A549 (cell line): ENCODE results near the gene C10orf67. TPM values are rescaled to one million over a fixed set of nuclear protein-coding genes. Genes with fewer than 3 reads are reported as not detected.

Experiments
- ATAC-seq, 2 experiments: fragments of 200-7000 bp in 1 of 2; fragments of >200 bp in 1 of 2; cut with Nextera tagmentation in 1 of 2; cut with Tn5 transposase in 1 of 2; 3 replicates each; pipeline versions ENCODE4 v1.8.0 to v1.9.1; 2018 to 2020; ENCODE audit warnings: mild to moderate bottlenecking in 1 of 2, moderate library complexity in 1 of 2
- CTCF ChIA-PET: fragments of 300-600 bp; sonication (Branson Sonifier 250); formaldehyde crosslinking; extraction: SDS; loops from one replicate; lab custom pipeline; 2021; ENCODE audit warnings: antibody characterized with exemption, inconsistent platforms; lab: Yijun Ruan, JAX
- POLR2A ChIA-PET: fragments of 350-600 bp; formaldehyde crosslinking; extraction: SDS; loops from one replicate; lab custom pipeline; 2021; ENCODE audit warnings: antibody characterized with exemption, inconsistent platforms; lab: Yijun Ruan, JAX
- DNase-seq, 2 experiments: peaks; one replicate each; pipeline versions ENCODE4 v3.0.0 to v3.0.0-alpha.2; 2011 to 2016; ENCODE audit warnings: low read depth in 1 of 2, low spot score in 1 of 2
- FAIRE-seq: peaks from 2 replicates; lab custom pipeline; 2011; peaks lifted over from hg19 to GRCh38; lab: Jason Lieb, UNC
- H3K27ac ChIP-seq, 2 experiments: fragments of >200 bp; sonication (Bioruptor Twin); formaldehyde crosslinking; 3 replicates each; pipeline ENCODE4 v1.5.1; 2016 to 2017
- H3K4me1 ChIP-seq: fragments of >200 bp; sonication (Bioruptor Twin); formaldehyde crosslinking; 3 replicates; pipeline ENCODE4 v1.6.1; 2016
- H3K4me2 ChIP-seq: fragments of >200 bp; sonication (Bioruptor Twin); formaldehyde crosslinking; 3 replicates; pipeline ENCODE4 v1.6.1; 2016
- H3K4me3 ChIP-seq: fragments of >200 bp; sonication (Bioruptor Twin); formaldehyde crosslinking; 3 replicates; pipeline ENCODE4 v1.5.1; 2016
- H3K9me3 ChIP-seq: fragments of >200 bp; sonication (Bioruptor Twin); formaldehyde crosslinking; 3 replicates; pipeline ENCODE4 v1.6.1; 2016
- ATOH8 ChIP-seq: fragments of 250-450 bp; sonication (Bioruptor Pico); IDR thresholded peaks from 2 replicates; pipeline ENCODE4 v1.5.0; 2020; ENCODE audit warnings: low read depth, mild to moderate bottlenecking, moderate library complexity
- CBX8 ChIP-seq: fragments of 200-600 bp; sonication (generic); IDR thresholded peaks from 2 replicates; pipeline ENCODE4 v1.6.1; 2016
- CEBPB ChIP-seq, 2 experiments: fragments of >200 bp in 1 of 2; sonication (Bioruptor Twin) in 1 of 2; formaldehyde crosslinking in 1 of 2; IDR thresholded peaks; 2 replicates each; pipeline ENCODE4 v1.6.1; 2012 to 2016
- CHD2 ChIP-seq: fragments of 150-350 bp; IDR thresholded peaks from 2 replicates; pipeline ENCODE4 v1.6.1; 2014; ENCODE audit warnings: low read length; ENCODE audit not compliant: partially characterized antibody
- CHD4 ChIP-seq: fragments of 200-600 bp; sonication (generic); IDR thresholded peaks from 2 replicates; pipeline ENCODE4 v1.6.1; 2016; ENCODE audit warnings: antibody characterized with exemption, mild to moderate bottlenecking, borderline replicate concordance
- E2F6 ChIP-seq: IDR thresholded peaks from 2 replicates; pipeline ENCODE4 v1.6.1; 2012; ENCODE audit warnings: low read depth, borderline replicate concordance
- EP300 ChIP-seq, 2 experiments: fragments of >200 bp; sonication (Bioruptor Twin); formaldehyde crosslinking; IDR thresholded peaks; 2 replicates in 1 of 2; 3 replicates in 1 of 2; pipeline ENCODE4 v1.6.1; 2016 to 2017
- FOSB ChIP-seq: fragments of 250-450 bp; sonication (Bioruptor Pico); IDR thresholded peaks from 2 replicates; pipeline ENCODE4 v1.5.0; 2020; ENCODE audit warnings: mild to moderate bottlenecking, moderate library complexity
- HOXA7 ChIP-seq: fragments of 250-450 bp; sonication (Bioruptor Pico); IDR thresholded peaks from 2 replicates; pipeline ENCODE4 v1.5.0; 2020; ENCODE audit warnings: mild to moderate bottlenecking, moderate library complexity
- HOXB5 ChIP-seq: fragments of 250-450 bp; sonication (Bioruptor Pico); IDR thresholded peaks from 2 replicates; pipeline ENCODE4 v1.5.0; 2020; ENCODE audit warnings: mild to moderate bottlenecking, moderate library complexity
- JUNB ChIP-seq: fragments of >200 bp; sonication (Bioruptor Twin); formaldehyde crosslinking; IDR thresholded peaks from 2 replicates; pipeline ENCODE4 v1.6.1; 2016
- KDM5A ChIP-seq: fragments of 200-600 bp; sonication (generic); IDR thresholded peaks from 2 replicates; pipeline ENCODE4 v1.6.1; 2016; ENCODE audit warnings: antibody characterized with exemption, mild to moderate bottlenecking
- PHF8 ChIP-seq: fragments of 200-600 bp; sonication (generic); IDR thresholded peaks from 2 replicates; pipeline ENCODE4 v1.6.1; 2016; ENCODE audit warnings: low read depth, mild to moderate bottlenecking, antibody characterized with exemption, moderate library complexity, borderline replicate concordance
- POLR2AphosphoS2 ChIP-seq: conservative IDR thresholded peaks from 2 replicates; pipeline ENCODE4 v1.6.1; 2012; ENCODE audit warnings: low read length, improper control_type of control experiment, inconsistent platforms
- RARB ChIP-seq: fragments of 250-450 bp; sonication (Bioruptor Pico); IDR thresholded peaks from 2 replicates; pipeline ENCODE4 v1.8.0; 2021; ENCODE audit warnings: mild to moderate bottlenecking, moderate library complexity
- RCOR1 ChIP-seq: fragments of 150-350 bp; IDR thresholded peaks from 2 replicates; pipeline ENCODE4 v1.6.1; 2014; ENCODE audit warnings: antibody characterized with exemption, low read length, low read depth
- SMC3 ChIP-seq: fragments of >200 bp; sonication (Bioruptor Twin); formaldehyde crosslinking; IDR thresholded peaks from 3 replicates; pipeline ENCODE4 v1.6.1; 2018; ENCODE audit warnings: inconsistent platforms
- USF2 ChIP-seq: fragments of 450-650 bp; IDR thresholded peaks from 2 replicates; pipeline ENCODE4 v1.6.1; 2014; ENCODE audit warnings: antibody characterized with exemption
- ZC3H11A ChIP-seq: fragments of 450-650 bp; IDR thresholded peaks from 2 replicates; pipeline ENCODE4 v1.6.1; 2014; ENCODE audit warnings: antibody characterized with exemption, mild to moderate bottlenecking
- ZFP36 ChIP-seq: fragments of 450-650 bp; IDR thresholded peaks from 2 replicates; pipeline ENCODE4 v1.6.1; 2014; ENCODE audit warnings: borderline replicate concordance; ENCODE audit not compliant: partially characterized antibody
- ZSCAN20 ChIP-seq: fragments of 250-450 bp; sonication (Bioruptor Pico); IDR thresholded peaks from 2 replicates; pipeline ENCODE4 v1.8.0; 2022; ENCODE audit warnings: mild to moderate bottlenecking, moderate library complexity
- WGBS: methylation state at CpG from one replicate; pipeline ENCODE4 v1.1.6; 2017; ENCODE audit errors: missing lambda C conversion rate; 5-methylcytosine and 5-hydroxymethylcytosine counted together
- polyA plus RNA-seq, 4 experiments: library from polyadenylated mRNA; depleted of rRNA in 3 of 4; stranded (reverse); fragments of >200 nt; fragmentation: RNase III in 1 of 4; extraction: RNeasy Plus Mini Kit Qiagen cat#74134 plus additional on column Dnase treatment in 1 of 4; gene quantifications; 2 replicates in 3 of 4; 3 replicates in 1 of 4; pipeline ENCODE4 v1.2.3, GENCODE V29; 2011 to 2017
- TF ChIP-seq, protein P1 (sequence below): IDR thresholded peaks from 2 replicates; pipeline ENCODE4 v1.6.1; 2012
- TF ChIP-seq, protein P2 (sequence below): fragments of 150-350 bp; IDR thresholded peaks from 2 replicates; pipeline ENCODE4 v1.6.1; 2014; ENCODE audit warnings: low read depth, mild to moderate bottlenecking, low read length

The C10orf67 gene
- polyA plus RNA-seq, 2 of the 4 experiments (the other 2 are of a cell fraction): 0.06 to 0.09 TPM

GRCh38 chr10:23283680-23284079, 60.9 kb downstream of the C10orf67 start:
- Histone ChIP-seq H3K27ac (no peak overlapping the region), H3K4me1 (no peaks in the 10 kb centered on the region), H3K4me2 (no peak overlapping the region), H3K9me3 (no peaks in the 10 kb centered on the region), H3K4me3 (no peak overlapping the region)
- 25% methylated on average over 7 of the region's 7 CpGs for WGBS
- ChIA-PET POLR2A (no interaction called here), CTCF (interaction anchor here (2.9 kb wide), 1 partner anchor 11 kb away, joined by 12 read pairs; no protein-coding TSS in a partner anchor)
- DNase-seq: no peak
- ATAC-seq: no peak
- TF ChIP-seq JUNB (no peak), PHF8 (no peak), E2F6 (no peak), FOSB (CRISPR knock-in tag) (no peak), EP300 (IDR thresholded peaks at IDR 0.05) (no peak), ZC3H11A (no peak), ATOH8 (CRISPR knock-in tag) (no peak), CEBPB (IDR thresholded peaks at IDR 0.05) (no peak), USF2 (no peak), ZFP36 (no peak)
- TF ChIP-seq, protein P1, sequence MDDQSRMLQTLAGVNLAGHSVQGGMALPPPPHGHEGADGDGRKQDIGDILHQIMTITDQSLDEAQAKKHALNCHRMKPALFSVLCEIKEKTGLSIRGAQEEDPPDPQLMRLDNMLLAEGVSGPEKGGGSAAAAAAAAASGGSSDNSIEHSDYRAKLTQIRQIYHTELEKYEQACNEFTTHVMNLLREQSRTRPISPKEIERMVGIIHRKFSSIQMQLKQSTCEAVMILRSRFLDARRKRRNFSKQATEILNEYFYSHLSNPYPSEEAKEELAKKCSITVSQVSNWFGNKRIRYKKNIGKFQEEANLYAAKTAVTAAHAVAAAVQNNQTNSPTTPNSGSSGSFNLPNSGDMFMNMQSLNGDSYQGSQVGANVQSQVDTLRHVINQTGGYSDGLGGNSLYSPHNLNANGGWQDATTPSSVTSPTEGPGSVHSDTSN: no peak
- FAIRE-seq: no peak

- Histone ChIP-seq H3K4me2 (no peak overlapping the region), H3K9me3 (no peaks in the 10 kb centered on the region), H3K4me3 (no peak overlapping the region), H3K27ac (no peak overlapping the region), H3K4me1 (no peaks in the 10 kb centered on the region)
- 61% methylated on average over 6 of the region's 6 CpGs for WGBS
- ChIA-PET POLR2A (no interaction called here), CTCF (no interaction called here)
- no peak for FAIRE-seq
- ATAC-seq: no peak
- no peak for DNase-seq
- no peak for TF ChIP-seq HOXB5 (CRISPR knock-in tag)
Measured at GRCh38 chr10:23281044-23281433, 63.6 kb downstream of the C10orf67 start.

DNA sequence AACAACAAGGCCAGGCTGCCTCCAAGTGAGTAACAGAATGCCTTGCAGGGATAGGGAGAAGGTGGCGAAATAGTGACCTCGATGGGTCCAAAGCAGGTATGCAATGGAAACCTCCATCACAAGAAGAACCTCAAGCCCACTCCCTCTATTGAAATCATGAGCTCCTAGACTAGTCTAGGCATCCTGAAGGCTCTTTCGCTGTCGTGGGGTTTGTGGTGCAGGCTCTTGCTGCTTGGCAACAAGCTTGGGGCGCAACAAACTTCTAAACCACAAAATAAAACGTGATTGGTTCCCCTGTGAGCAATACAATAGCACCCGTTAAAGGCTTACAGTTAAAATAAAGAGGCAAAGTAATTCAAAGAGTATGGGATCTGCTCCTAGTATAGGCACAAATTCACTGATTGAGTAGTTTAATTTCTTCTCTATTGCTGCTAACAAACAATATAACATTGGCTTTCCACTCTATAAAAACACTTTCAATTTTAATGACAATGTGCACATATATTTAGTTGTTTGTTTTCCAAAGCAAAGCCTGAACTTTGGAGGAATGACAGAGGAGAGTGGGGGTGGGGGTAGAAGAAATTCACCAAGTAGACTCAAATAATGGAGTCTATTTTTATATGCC, 64.1 kb downstream of the C10orf67 start:
- POLR2A ChIA-PET: no interaction called here
- no peaks in the 10 kb centered on the region for H3K9me3 ChIP-seq
- H3K4me1 ChIP-seq: no peaks in the 10 kb centered on the region
- ATAC-seq (no peak), FAIRE-seq (no peak), DNase-seq (no peak)
- H3K27ac ChIP-seq: no peak overlapping the region
- TF ChIP-seq, protein P1: no peak
- TF ChIP-seq HOXA7 (CRISPR knock-in tag): no peak
- H3K4me2 ChIP-seq: no peak overlapping the region
- no peak overlapping the region for H3K4me3 ChIP-seq
- 21% methylated on average over 7 of the region's 7 CpGs for WGBS
- CTCF ChIA-PET: no interaction called here

GRCh38 chr10:23275355-23275754, 69.2 kb downstream of the C10orf67 start:
- 0% methylated on average over 2 of the region's 2 CpGs for WGBS
- FAIRE-seq (no peak), ATAC-seq (no peak), DNase-seq (no peak)
- peaks cover 4% of the 10 kb centered on the region; the same call in 1 of the 3 replicates for H3K9me3 ChIP-seq
- H3K4me3 ChIP-seq: no peak overlapping the region
- no peaks in the 10 kb centered on the region for H3K4me1 ChIP-seq
- CTCF ChIA-PET: interaction anchor here (1.0 to 1.3 kb wide), 2 partner anchors 17 to 117 kb away, joined by 3 to 6 read pairs; no protein-coding TSS in a partner anchor
- H3K4me2 ChIP-seq: no peak overlapping the region
- POLR2A ChIA-PET: no interaction called here
- H3K27ac ChIP-seq: no peak overlapping the region
- TF ChIP-seq, protein P2, sequence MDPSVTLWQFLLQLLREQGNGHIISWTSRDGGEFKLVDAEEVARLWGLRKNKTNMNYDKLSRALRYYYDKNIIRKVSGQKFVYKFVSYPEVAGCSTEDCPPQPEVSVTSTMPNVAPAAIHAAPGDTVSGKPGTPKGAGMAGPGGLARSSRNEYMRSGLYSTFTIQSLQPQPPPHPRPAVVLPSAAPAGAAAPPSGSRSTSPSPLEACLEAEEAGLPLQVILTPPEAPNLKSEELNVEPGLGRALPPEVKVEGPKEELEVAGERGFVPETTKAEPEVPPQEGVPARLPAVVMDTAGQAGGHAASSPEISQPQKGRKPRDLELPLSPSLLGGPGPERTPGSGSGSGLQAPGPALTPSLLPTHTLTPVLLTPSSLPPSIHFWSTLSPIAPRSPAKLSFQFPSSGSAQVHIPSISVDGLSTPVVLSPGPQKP: no peak
- TF ChIP-seq KDM5A (no peak), CHD2 (no peak), RARB (CRISPR knock-in tag) (no peak), ZSCAN20 (CRISPR knock-in tag) (no peak), RCOR1 (no peak), CHD4 (no peak), POLR2AphosphoS2 (no peak), SMC3 (no peak), CBX8 (no peak)
- TF ChIP-seq, protein P1: no peak
